Epidermal melanocyte (primary cell): ENCODE data around the gene B4GALT5.
A peak's percentile ranks its signal among the peaks of the same experiment; 100 is the strongest.
"Not testable (repeated sequence)": the region's sequence is repeated elsewhere in the genome, so short reads cannot be mapped to it uniquely, and the experiment has no call there.

Experiments
- DNase-seq: peaks from one replicate; pipeline ENCODE4 v3.0.0; 2011; ENCODE audit warnings: low spot score; ENCODE audit not compliant: insufficient read length

The B4GALT5 gene

GRCh38 chr20:49713753-49714712 lies at the start of gene B4GALT5:
Gene B4GALT5, minus strand, starts transcription at chr20:49713878. Its CDS starts 188 bp downstream, at chr20:49713690.
- DNase-seq: peak; percentile 32

- no peak for DNase-seq
Measured at GRCh38 chr20:49762940-49763766, 49.5 kb upstream of the B4GALT5 start.

GRCh38 chr20:49761888-49762287 lies 48.2 kb upstream of the B4GALT5 start:
- not testable (repeated sequence) for DNase-seq

GRCh38 chr20:49759266-49759950 lies 45.7 kb upstream of the B4GALT5 start:
- DNase-seq: no peak

- DNase-seq: no peak
Measured at GRCh38 chr20:49758781-49759180, 45.1 kb upstream of the B4GALT5 start.

GRCh38 chr20:49757597-49757996 lies 43.9 kb upstream of the B4GALT5 start:
- DNase-seq: no peak

GRCh38 chr20:49756241-49756640 lies 42.6 kb upstream of the B4GALT5 start:
- no peak for DNase-seq

GRCh38 chr20:49754596-49754995 lies 40.9 kb upstream of the B4GALT5 start:
- no peak for DNase-seq

GRCh38 chr20:49753133-49753532 lies 39.5 kb upstream of the B4GALT5 start:
- DNase-seq: no peak

GRCh38 chr20:49752201-49752903 lies 38.7 kb upstream of the B4GALT5 start:
- DNase-seq: no peak

GRCh38 chr20:49751397-49751736 lies 37.7 kb upstream of the B4GALT5 start:
- DNase-seq: no peak

- no peak for DNase-seq
Measured at GRCh38 chr20:49750611-49751396, 37.1 kb upstream of the B4GALT5 start.

GRCh38 chr20:49749625-49750024 lies 35.9 kb upstream of the B4GALT5 start:
- no peak for DNase-seq

GRCh38 chr20:49748525-49748838 lies 34.8 kb upstream of the B4GALT5 start:
- DNase-seq: no peak

- peak; percentile 33 for DNase-seq
Measured at GRCh38 chr20:49747707-49748524, 34.2 kb upstream of the B4GALT5 start.

GRCh38 chr20:49742948-49743347 lies 29.3 kb upstream of the B4GALT5 start:
- DNase-seq: no peak

GRCh38 chr20:49741977-49742376 lies 28.3 kb upstream of the B4GALT5 start:
- DNase-seq: no peak

- no peak for DNase-seq
Measured at GRCh38 chr20:49740807-49741206, 27.1 kb upstream of the B4GALT5 start.

GRCh38 chr20:49739042-49739441 lies 25.4 kb upstream of the B4GALT5 start:
- no peak for DNase-seq

GRCh38 chr20:49737260-49737659 lies 23.6 kb upstream of the B4GALT5 start:
- DNase-seq: no peak
